ENCODE data around the gene LENEP.

DNA sequence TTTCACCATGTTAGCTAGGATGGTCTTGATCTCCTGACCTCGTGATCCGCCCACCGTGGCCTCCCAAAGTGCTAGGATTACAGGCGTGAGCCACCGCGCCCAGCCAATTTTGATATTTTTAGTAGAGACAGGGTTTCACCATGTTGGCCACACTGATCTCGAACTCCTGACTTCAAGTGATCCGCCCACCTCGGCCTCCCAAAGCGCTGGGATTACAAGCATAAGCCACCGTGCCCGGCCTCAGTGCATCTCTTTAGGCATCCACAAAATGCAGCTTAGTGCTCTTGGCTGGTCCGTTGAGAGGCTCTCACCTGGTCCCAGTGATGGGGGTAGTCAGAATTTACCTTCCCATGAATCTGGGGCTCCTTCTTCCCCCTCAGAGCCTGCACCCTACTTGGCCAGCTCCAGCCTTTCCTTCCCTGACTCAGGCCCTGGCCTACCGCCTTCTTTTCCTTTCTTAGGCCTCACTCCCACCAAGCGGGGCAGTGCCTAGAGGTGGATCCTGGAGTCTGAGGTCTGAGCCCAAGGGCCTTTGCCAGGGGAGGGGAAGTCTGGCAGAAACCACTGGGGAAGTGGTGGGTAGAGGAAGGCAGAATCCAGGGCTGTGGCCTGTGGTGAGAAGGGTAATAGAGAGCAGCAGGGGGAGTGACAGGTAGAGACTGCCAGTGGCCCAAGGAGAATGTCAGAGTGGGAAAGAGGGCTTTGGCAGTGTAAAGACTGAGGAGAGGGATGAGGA is 3.7 kb downstream of the LENEP start:
- TF ChIP-seq CEBPB (IDR thresholded peaks at IDR 0.05; ENCODE audit: low read depth, low read length): no peak
- TF ChIP-seq, protein P1, sequence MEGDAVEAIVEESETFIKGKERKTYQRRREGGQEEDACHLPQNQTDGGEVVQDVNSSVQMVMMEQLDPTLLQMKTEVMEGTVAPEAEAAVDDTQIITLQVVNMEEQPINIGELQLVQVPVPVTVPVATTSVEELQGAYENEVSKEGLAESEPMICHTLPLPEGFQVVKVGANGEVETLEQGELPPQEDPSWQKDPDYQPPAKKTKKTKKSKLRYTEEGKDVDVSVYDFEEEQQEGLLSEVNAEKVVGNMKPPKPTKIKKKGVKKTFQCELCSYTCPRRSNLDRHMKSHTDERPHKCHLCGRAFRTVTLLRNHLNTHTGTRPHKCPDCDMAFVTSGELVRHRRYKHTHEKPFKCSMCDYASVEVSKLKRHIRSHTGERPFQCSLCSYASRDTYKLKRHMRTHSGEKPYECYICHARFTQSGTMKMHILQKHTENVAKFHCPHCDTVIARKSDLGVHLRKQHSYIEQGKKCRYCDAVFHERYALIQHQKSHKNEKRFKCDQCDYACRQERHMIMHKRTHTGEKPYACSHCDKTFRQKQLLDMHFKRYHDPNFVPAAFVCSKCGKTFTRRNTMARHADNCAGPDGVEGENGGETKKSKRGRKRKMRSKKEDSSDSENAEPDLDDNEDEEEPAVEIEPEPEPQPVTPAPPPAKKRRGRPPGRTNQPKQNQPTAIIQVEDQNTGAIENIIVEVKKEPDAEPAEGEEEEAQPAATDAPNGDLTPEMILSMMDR (IDR thresholded peaks at IDR 0.05; ENCODE audit: control extremely low read depth in 1 of 3, insufficient read depth in 1 of 3, low read depth in 1 of 3, low read length in 3 of 3): no peak
- TF ChIP-seq SP4 (IDR thresholded peaks at IDR 0.05; ENCODE audit: low read length): no peak
- TF ChIP-seq, protein P2, sequence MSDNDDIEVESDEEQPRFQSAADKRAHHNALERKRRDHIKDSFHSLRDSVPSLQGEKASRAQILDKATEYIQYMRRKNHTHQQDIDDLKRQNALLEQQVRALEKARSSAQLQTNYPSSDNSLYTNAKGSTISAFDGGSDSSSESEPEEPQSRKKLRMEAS (IDR thresholded peaks at IDR 0.05): no peak
- no peak for TF ChIP-seq TAF1 (IDR thresholded peaks at IDR 0.05; ENCODE audit: low read depth, low read length)
- TF ChIP-seq, protein P3, sequence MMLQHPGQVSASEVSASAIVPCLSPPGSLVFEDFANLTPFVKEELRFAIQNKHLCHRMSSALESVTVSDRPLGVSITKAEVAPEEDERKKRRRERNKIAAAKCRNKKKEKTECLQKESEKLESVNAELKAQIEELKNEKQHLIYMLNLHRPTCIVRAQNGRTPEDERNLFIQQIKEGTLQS (IDR thresholded peaks at IDR 0.05; ENCODE audit: insufficient read depth, low read depth, low read length): no peak
- no peak for TF ChIP-seq YY1 (IDR thresholded peaks at IDR 0.05; ENCODE audit: low read depth, low read length)
- no peak for TF ChIP-seq POLR2A (IDR thresholded peaks at IDR 0.05; ENCODE audit: control extremely low read depth in 1 of 2, low read depth in 2 of 2, low read length in 2 of 2)
